Heart right ventricle (tissue), 16 donors: Measurements from ENCODE around the gene RB1. TPM values are rescaled to one million over a fixed set of nuclear protein-coding genes. Genes with fewer than 3 reads are reported as not detected.

ENCODE experiments used
- ATAC-seq, 8 donors: fragments of 200-7000 bp; cut with Tn5 transposase; one replicate each; pipeline ENCODE4 v1.9.1; 2020; ENCODE audit warnings: mild to moderate bottlenecking in 8 of 8, moderate library complexity in 8 of 8, moderate number of reproducible peaks in 1 of 8
- DNase-seq, 2 donors: peaks; one replicate each; pipeline ENCODE4 v3.0.0-alpha.2; 2020
- H3K27ac ChIP-seq, 10 donors: fragments of 200-600 bp; sonication (generic) in 2 of 10; one replicate each; pipeline versions ENCODE4 v1.5.0 to v1.8.0; 2020 to 2022; ENCODE audit warnings: mild to moderate bottlenecking in 3 of 10
- H3K27me3 ChIP-seq, 7 donors: fragments of 200-600 bp; one replicate each; pipeline ENCODE4 v1.8.0; 2021 to 2022; ENCODE audit warnings: mild to moderate bottlenecking in 2 of 7
- H3K36me3 ChIP-seq, 9 donors: fragments of 200-600 bp; sonication (generic) in 1 of 9; one replicate each; pipeline versions ENCODE4 v1.5.0 to v1.8.0; 2020 to 2022; ENCODE audit warnings: mild to moderate bottlenecking in 2 of 9
- H3K4me1 ChIP-seq, 9 donors: fragments of 200-600 bp; sonication (generic) in 1 of 9; one replicate each; pipeline versions ENCODE4 v1.5.0 to v1.8.0; 2020 to 2022; ENCODE audit warnings: mild to moderate bottlenecking in 4 of 9
- H3K4me3 ChIP-seq, 10 donors: fragments of 200-600 bp; sonication (generic) in 2 of 10; one replicate each; pipeline versions ENCODE4 v1.5.0 to v1.8.0; 2020 to 2022; ENCODE audit warnings: mild to moderate bottlenecking in 7 of 10, moderate library complexity in 2 of 10
- H3K9me3 ChIP-seq, 11 donors: fragments of 200-600 bp in 10 of 11; sonication (generic) in 2 of 11; one replicate each; pipeline versions ENCODE4 v1.5.0 to v1.8.0; 2013 to 2022; ENCODE audit warnings: mild to moderate bottlenecking in 2 of 11, control low read depth in 1 of 11, moderate library complexity in 1 of 11
- WGBS, 2 donors: extraction: QIAGEN DNeasy Blood & Tissue Kit; methylation state at CpG; one replicate each; pipeline ENCODE4 v1.1.7; 2013; ENCODE audit warnings: inconsistent platforms in 1 of 2; 5-methylcytosine and 5-hydroxymethylcytosine counted together
- intact Hi-C, 10 donors: fragments of 100-400 bp; cut with DNase I; formaldehyde crosslinking; loops; one replicate each; pipeline versions ENCODE4 v1.11.1 to v1.14.2; 2022
- polyA plus RNA-seq, 2 donors: library from polyadenylated mRNA; stranded (reverse); fragments of 200-250 nt; gene quantifications; one replicate each; pipeline ENCODE4 v1.2.3, GENCODE V29; 2013
- total RNA-seq, 10 donors: library from RNA; stranded (reverse); fragmentation: NEBNext Ultra II Directional in 3 of 10; extraction: Animal tissue kit (Norgen Biotek cat#: 25700) in 3 of 10; gene quantifications; one replicate each; pipeline versions ENCODE4 v1.2.1 to v1.2.4, GENCODE V29; 2021 to 2023
- TF ChIP-seq, protein P1 (sequence below), 9 donors: fragments of 200-600 bp; sonication (generic) in 2 of 9; IDR thresholded peaks; one replicate each; pipeline versions ENCODE4 v1.5.0 to v1.8.0; 2021 to 2022; ENCODE audit warnings: antibody characterized with exemption in 9 of 9, mild to moderate bottlenecking in 5 of 9, moderate library complexity in 1 of 9
- donor health status: Arrhythmogenic right ventricular cardiomyopathy.
- donor health status: ischemic (EF 13 %, LVEDD 7.1; RV severe dilation, severe dysfunction).
- donor health status: healthy with polysubstance abuse.
- donor health status: DM: no; HTN: yes; CAD: no.
- donor health status: DM: no; HTN: no; CAD: no.
- donor health status: ischemic (EF 25% LVEDD 6.9; RV normal size, moderate dysfunction).
- donor health status: ischemic (EF 25% LVEDD 5.7; RV mildly dilated, moderate dysfunction).
- donor health status: healthy.
- donor health status: DM: yes; HTN: yes; CAD: no.
- donor health status: Ischemic cardiomyopathy.
- donor health status: ischemic (EF 35%, LVEDD 5.7; RV mildly dilated, moderate dysfunction).
- donor health status: nonischemic (EF 11% LVEDD 7.7; RV severe dilation, severe dysfunction).
- donor health status: DM: yes; HTN: yes; CAD: no.
- donor health status: PGD.
- donor health status: ischemic (EF 29% LVEDD 5.4; RV normal size, mild dysfunction).
- donor health status: nonischemic (EF 23%, LVEDD 6.1; RV moderate dilation, normal function).

Gene RB1
- total and polyA plus RNA-seq, 12 donors, result 12.1 to 42.0 (median 25.9) TPM

DNA sequence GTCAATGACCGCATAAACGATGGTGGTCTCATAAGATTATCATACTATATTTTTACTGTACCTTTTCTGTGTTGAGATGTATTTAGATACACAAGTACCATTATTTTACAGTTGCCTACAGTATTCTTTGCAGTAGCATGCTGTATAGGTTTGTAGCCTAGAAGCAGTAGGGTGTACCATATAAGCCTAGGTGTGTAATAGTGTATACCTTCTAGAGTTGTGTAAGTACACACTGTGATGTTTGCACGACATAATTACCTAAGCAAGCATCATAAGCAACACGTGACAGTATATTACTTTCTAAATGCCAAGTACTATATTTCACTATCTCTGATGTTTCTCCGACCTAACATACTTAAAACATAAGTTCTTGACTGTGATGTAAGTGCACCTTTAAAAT lies 106.6 kb downstream of the RB1 start:
- no peaks in the 10 kb centered on the region for H3K9me3 ChIP-seq
- H3K4me1 ChIP-seq, result peaks cover 0 to 62% (median 18%) of the 10 kb centered on the region in 9 donors
- intact Hi-C loops, result loop anchor here in 1 of 10 donors (5.0 kb wide), 1 partner anchor 122 kb away; the partner anchor contains the start of gene RCBTB2
- peak overlapping the region; percentile 22 to 69 (median 61) for H3K4me3 ChIP-seq
- DNase-seq (no peak), ATAC-seq (peak in 2 of 8 donors; percentile 36 to 39)
- 50 to 58% methylated on average over 5 of the region's 5 CpGs for WGBS, 2 donors
- TF ChIP-seq, protein P1, sequence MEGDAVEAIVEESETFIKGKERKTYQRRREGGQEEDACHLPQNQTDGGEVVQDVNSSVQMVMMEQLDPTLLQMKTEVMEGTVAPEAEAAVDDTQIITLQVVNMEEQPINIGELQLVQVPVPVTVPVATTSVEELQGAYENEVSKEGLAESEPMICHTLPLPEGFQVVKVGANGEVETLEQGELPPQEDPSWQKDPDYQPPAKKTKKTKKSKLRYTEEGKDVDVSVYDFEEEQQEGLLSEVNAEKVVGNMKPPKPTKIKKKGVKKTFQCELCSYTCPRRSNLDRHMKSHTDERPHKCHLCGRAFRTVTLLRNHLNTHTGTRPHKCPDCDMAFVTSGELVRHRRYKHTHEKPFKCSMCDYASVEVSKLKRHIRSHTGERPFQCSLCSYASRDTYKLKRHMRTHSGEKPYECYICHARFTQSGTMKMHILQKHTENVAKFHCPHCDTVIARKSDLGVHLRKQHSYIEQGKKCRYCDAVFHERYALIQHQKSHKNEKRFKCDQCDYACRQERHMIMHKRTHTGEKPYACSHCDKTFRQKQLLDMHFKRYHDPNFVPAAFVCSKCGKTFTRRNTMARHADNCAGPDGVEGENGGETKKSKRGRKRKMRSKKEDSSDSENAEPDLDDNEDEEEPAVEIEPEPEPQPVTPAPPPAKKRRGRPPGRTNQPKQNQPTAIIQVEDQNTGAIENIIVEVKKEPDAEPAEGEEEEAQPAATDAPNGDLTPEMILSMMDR (IDR thresholded peaks at IDR 0.05), result no peak
- H3K27me3 ChIP-seq, result no peaks in the 10 kb centered on the region
- peaks cover 0 to 10% (median 0%) of the 10 kb centered on the region in 9 donors for H3K36me3 ChIP-seq
- H3K27ac ChIP-seq, result peak overlapping the region in 9 of 10 donors; percentile 7 to 93 (median 81)

DNA sequence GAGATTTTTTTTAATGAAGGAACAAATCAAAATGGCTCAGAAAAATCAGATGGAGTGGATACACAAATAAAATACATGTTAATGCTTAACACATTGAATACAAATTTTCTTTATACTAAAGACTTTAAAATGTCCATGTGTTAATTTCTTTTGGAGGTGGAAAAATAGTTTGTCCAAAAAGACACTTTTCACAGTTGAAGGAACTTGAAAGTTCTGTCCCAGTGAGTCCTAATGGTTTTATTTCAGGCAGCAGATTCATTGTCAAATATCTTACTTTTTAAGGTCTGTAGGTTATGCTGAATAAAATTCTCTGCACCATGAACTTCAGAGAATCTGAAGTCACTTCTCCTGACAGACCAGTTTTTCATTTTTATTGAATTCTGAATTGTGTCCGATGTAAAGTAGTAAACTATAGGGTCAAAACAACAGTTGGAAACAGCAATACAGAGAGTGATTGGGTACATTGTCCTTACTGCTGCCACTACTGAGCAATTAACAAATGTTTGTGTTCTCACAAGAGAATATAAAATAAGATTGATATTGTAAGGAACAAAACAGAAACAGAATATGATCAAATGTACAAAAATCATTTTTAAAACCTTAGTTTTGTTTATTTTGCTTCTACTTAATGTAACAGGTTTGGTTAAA lies 107.7 kb downstream of the RB1 start:
- DNase-seq (no peak), ATAC-seq (no peak)
- intact Hi-C loops, result loop anchor here in 1 of 10 donors (1.0 to 5.0 kb wide), 2 partner anchors 8 to 121 kb away; partner anchors contain the start of gene RCBTB2
- TF ChIP-seq, protein P1 (IDR thresholded peaks at IDR 0.05), result no peak
- no peaks in the 10 kb centered on the region for H3K9me3 ChIP-seq
- H3K4me3 ChIP-seq, result peak overlapping the region; percentile 22 to 69 (median 61)
- no peaks in the 10 kb centered on the region for H3K27me3 ChIP-seq
- H3K27ac ChIP-seq, result peak overlapping the region; percentile 5 to 93 (median 80)
- WGBS, 2 donors, result 28 to 41% methylated on average over 1 of the region's 1 CpG
- H3K36me3 ChIP-seq, result peaks cover 0 to 11% (median 0%) of the 10 kb centered on the region in 9 donors
- peaks cover 0 to 55% (median 24%) of the 10 kb centered on the region in 9 donors for H3K4me1 ChIP-seq

DNA sequence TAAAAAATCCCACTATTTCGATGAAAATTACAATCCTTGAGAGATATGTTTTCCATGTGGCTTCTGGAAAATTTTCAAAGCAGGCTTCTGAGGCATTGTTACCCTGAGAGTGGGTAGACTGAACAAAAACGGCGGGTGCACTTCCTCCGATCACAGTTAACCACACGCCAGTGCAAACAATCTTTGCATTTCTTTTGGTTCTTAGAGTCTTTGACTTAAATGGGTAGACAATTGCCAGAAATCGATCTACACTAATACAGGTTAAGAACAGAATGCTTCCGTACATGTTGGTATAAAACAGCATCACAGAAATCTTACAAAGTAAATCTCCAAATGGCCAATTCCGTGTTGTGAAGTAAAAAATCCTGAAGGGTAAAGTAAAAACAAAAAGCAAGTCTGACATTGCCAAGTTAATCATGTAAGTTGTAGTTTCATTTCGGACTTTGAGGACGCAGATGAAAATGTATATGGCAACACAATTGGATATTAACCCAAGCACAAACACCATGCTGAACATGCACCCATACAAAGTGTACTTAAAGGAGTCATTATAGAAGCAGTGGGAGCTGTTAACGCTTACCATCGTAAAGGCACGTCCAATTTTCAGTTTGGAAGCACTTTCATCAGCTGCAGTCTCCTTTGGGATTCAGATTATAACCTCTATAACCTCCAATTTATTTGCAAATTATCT lies 108.4 kb downstream of the RB1 start:
- ATAC-seq, result peak in 4 of 8 donors; percentile 46 to 62 (median 51)

More for the DNA sequence above, 108.4 kb downstream of the RB1 start:
- no peak for DNase-seq
- Histone ChIP-seq H3K36me3 (peaks cover 0 to 15% (median 0%) of the 10 kb centered on the region in 9 donors), H3K27ac (peak overlapping the region; percentile 5 to 93 (median 80)), H3K4me3 (peak overlapping the region; percentile 22 to 69 (median 61)), H3K4me1 (peaks cover 0 to 47% (median 24%) of the 10 kb centered on the region in 9 donors), H3K9me3 (no peaks in the 10 kb centered on the region), H3K27me3 (no peaks in the 10 kb centered on the region)
- TF ChIP-seq, protein P1 (IDR thresholded peaks at IDR 0.05), result no peak
- intact Hi-C loops, result loop anchor here in 2 of 10 donors (1.0 to 5.0 kb wide), 3 partner anchors 9 to 120 kb away; partner anchors contain the start of gene RCBTB2 (in 1 of the 2)
- 27 to 39% methylated on average over 13 of the region's 13 CpGs for WGBS, 2 donors
